NCI-H2196 (cell line): ENCODE data around the gene ZP4.
"Not testable (repeated sequence)": the region's sequence is repeated elsewhere in the genome, so short reads cannot be mapped to it uniquely, and the experiment has no call there.

Experiments used
- DNase-seq: peaks from one replicate; lab custom pipeline; 2025; ENCODE audit not compliant: unreplicated experiment; lab: John Stamatoyannopoulos, UW

The ZP4 gene

GRCh38 chr1:237878406-237878805 is 12.3 kb downstream of the ZP4 start:
- DNase-seq: no peak

GRCh38 chr1:237877631-237878030 is 13.1 kb downstream of the ZP4 start:
- DNase-seq: no peak

- DNase-seq: no peak
Measured at GRCh38 chr1:237875291-237875690, 15.4 kb downstream of the ZP4 start.

- DNase-seq: no peak
Measured at GRCh38 chr1:237873487-237874211, 17.1 kb downstream of the ZP4 start.

- DNase-seq: no peak
Measured at GRCh38 chr1:237868817-237869600, 21.7 kb downstream of the ZP4 start.

GRCh38 chr1:237867380-237867888 is 23.3 kb downstream of the ZP4 start:
- no peak for DNase-seq

GRCh38 chr1:237864338-237865244 is 26.1 kb downstream of the ZP4 start:
- DNase-seq: peak; percentile 3

GRCh38 chr1:237863234-237863633 is 27.5 kb downstream of the ZP4 start:
- DNase-seq: no peak

- DNase-seq: no peak
Measured at GRCh38 chr1:237861944-237862343, 28.8 kb downstream of the ZP4 start.

GRCh38 chr1:237858992-237859391 is 31.7 kb downstream of the ZP4 start:
- DNase-seq: no peak

- no peak for DNase-seq
Measured at GRCh38 chr1:237857455-237857854, 33.3 kb downstream of the ZP4 start.

GRCh38 chr1:237852342-237852741 is 38.4 kb downstream of the ZP4 start:
- DNase-seq: no peak

GRCh38 chr1:237851210-237851845 is 39.4 kb downstream of the ZP4 start:
- DNase-seq: no peak

- DNase-seq: not testable (repeated sequence)
Measured at GRCh38 chr1:237843516-237843915, 47.2 kb downstream of the ZP4 start.

GRCh38 chr1:237841485-237841884 is 49.2 kb downstream of the ZP4 start:
- no peak for DNase-seq

- DNase-seq: no peak
Measured at GRCh38 chr1:237838904-237839534, 51.7 kb downstream of the ZP4 start.

- no peak for DNase-seq
Measured at GRCh38 chr1:237838320-237838719, 52.4 kb downstream of the ZP4 start.

- no peak for DNase-seq
Measured at GRCh38 chr1:237834461-237834860, 56.3 kb downstream of the ZP4 start.

GRCh38 chr1:237834048-237834447 is 56.7 kb downstream of the ZP4 start:
- DNase-seq: no peak

- no peak for DNase-seq
Measured at GRCh38 chr1:237832858-237833257, 57.9 kb downstream of the ZP4 start.
